T-helper 9 cell (primary cell): Measurements from ENCODE around the gene NEK10.

Source experiments
- DNase-seq: peaks from one replicate; pipeline ENCODE4 v3.0.0-alpha.2; 2020

Gene NEK10

DNA sequence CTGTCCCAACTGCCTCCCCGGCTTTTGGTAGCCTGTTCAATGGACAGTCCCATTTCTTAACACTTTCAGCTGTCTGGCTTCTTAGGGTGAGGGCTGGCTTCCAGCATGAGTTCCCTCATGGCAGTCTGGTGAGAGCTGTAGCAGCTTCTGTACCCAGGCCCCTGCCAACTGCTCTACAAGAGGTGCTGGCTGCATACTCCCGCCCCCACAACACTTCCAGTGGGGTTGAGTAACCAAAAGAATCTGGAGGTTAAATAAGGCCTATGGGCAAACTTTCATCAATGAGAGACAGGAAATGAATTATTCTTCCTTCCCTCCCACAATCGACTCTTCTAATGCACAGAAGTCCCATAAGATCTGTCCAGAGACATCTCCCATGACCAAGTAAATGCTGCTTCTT, 145.0 kb downstream of the NEK10 start:
- DNase-seq, result no peak

DNA sequence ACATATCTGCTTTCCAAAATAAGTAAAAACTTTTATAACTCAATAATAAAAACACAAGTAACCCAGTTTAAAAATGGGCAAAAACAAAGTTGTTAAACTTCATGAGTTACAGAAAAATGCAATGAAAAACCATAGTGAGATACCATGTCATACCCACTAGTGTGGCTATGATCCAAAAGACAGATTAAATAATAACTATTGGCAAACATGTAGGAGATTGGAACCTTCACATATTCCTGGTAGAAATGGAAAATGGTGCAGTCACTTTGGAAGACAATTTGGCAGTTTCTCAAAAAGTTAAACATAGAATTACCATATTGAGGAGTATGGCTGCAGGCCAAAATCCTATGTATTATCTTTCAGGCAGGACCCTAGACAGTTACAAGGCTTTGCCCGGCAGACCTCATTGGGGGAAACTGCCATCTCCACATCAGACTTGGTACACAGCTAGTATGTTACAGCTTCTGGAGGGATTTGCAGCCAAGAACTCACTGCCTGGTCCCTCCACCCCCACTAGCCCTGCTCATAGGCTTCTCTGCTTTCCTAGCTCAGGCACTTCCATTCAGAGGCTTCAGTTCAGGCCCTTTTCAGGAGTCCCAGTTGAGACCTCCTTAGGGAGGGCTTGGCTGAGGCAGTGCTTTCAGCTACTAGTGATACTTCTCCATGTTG, 147.8 kb downstream of the NEK10 start:
- DNase-seq, result no peak

GRCh38 chr3:27220166-27220565, 149.0 kb downstream of the NEK10 start:
- no peak for DNase-seq

DNA sequence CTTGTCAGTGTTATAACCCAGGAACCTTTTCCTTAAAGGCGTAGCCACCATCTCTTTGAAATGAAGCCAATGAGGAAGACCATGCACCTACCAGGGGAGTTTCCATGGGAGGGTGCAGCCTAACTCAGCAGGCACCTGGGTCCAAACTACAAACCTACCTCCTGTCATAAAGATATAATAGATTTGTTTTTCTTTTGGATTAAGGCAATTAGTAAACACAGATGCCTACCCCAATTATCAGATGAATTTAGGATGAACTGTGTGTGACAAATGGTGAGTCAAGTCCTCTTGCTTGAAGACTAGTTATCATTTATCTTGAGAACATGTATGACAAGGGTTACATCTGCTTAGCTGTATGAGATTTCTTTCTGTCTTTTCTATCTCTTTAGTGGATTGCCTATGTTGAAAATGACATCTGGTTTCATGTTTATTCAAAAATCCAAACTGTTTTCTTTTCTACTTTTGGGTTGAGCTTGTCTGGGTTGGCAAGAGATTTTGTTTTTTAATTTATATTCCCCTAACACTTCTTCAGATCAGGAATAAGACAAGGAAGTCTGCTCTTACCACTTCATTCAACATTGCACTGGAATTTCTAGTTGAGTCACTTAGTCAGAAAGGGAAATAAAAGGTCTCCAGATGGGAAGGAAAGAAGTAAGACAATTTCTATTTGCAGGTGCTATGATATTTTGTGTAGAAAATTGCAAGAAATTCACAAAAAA, 149.9 kb downstream of the NEK10 start:
- DNase-seq, result no peak

DNA sequence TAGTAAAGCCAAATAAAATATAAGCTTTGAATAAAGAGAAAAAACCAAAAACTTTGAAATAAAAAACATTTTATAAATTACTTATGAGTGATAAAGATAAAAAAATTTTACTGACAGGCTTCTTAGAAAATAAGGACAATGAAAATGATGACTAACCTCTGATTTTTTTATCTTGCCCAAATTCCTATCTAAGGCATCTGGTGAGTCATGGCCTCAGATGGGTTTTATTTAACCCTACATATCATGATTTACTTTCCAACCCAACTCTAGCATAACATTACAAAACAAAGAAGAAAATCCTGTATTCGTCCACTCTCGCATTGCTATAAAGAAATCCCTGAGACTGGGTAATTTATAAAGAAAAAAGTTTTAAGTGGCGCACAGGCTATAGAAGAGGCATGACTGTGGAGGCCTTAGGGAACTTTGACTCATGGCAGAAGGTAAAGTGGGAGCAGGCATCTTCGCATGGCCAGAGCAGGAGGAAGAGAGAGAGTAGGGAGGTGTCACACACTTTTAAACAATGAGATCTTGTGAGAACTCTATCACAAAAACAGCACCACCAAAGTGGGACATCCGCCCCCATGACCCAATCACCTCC, 152.1 kb downstream of the NEK10 start:
- no peak for DNase-seq

GRCh38 chr3:27216295-27216855, 152.8 kb downstream of the NEK10 start:
- DNase-seq, result no peak

DNA sequence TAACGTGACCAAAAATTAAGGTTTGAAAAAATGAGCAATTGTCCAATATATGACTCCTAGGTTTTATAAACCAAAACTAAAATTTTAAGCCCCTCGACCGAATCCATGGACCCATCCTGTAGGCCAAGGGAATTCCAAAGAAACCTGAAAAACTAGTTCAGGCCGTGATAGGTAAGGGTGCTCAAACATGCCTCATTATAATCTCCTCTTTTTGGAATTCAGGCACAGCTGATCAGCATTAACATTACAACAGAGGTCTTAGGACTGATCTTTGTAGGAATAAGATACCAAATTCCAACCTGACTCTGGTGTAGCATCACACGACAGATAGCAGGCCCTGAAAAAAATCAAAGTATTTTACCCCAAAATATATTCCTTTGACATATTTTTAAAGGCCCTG, 155.7 kb downstream of the NEK10 start:
- no peak for DNase-seq

DNA sequence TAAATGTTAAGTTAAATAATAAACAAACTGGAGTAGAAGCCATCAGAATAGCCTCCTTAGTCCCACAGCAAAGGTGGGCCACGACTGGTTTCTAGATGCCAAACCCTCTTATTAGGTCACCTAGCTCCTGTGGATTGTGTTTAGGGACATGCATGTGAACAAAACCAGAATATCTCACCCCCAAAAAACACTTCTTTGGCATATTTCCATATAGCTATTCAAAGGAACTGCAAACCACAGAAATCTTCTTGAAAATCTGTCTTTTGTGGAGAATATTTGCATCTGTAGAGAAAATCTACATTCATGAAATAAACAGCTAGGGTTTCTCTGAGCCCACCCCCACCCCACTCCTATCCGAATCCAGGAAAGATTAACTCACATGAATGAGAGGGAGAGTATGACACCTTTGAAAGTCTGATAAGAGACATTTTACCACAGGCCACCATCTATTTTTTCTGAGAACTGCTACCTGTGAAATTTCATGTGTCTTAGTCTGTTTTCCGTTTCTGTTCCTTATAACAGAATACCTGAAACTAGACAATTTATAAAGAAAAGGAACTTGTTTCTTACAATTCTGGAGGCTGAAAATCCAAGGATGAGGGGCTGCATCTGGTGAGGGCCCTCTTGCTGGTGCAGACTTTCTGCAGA, 159.4 kb downstream of the NEK10 start:
- no peak for DNase-seq

DNA sequence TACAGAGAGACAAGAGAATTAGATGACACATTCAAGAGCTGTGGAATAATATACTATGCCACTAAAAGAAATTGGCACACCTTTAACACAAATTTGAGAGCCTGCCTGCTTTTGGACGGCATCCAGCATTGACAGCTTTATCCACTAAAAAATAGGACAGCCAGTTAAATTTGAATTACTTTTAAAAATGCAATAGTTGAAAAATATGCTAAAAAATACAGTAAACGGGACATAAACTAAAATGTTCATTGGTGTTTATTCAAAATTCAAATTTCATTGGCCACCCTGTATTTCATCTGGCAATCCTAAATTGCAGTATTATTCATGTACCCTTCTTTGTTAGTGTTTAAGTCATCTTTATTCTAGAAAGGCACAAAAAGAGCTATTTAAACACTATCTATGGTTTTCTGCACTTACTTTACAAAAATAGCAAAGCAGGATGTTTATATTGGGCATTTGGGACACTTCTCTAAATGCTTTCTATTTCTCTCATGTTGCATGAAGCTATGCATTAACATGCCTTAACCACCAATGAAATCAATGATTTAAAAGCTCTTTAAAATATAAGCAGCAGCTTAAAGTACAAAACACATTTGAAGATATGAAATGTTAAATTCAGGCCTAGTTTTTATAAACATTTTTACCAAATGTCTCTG, 160.1 kb downstream of the NEK10 start:
- DNase-seq, result no peak

- DNase-seq, result no peak
Measured at GRCh38 chr3:27202959-27203358, 166.2 kb downstream of the NEK10 start.

GRCh38 chr3:27201492-27201891, 167.7 kb downstream of the NEK10 start:
- no peak for DNase-seq

- DNase-seq, result no peak
Measured at GRCh38 chr3:27200721-27201489, 168.3 kb downstream of the NEK10 start.

DNA sequence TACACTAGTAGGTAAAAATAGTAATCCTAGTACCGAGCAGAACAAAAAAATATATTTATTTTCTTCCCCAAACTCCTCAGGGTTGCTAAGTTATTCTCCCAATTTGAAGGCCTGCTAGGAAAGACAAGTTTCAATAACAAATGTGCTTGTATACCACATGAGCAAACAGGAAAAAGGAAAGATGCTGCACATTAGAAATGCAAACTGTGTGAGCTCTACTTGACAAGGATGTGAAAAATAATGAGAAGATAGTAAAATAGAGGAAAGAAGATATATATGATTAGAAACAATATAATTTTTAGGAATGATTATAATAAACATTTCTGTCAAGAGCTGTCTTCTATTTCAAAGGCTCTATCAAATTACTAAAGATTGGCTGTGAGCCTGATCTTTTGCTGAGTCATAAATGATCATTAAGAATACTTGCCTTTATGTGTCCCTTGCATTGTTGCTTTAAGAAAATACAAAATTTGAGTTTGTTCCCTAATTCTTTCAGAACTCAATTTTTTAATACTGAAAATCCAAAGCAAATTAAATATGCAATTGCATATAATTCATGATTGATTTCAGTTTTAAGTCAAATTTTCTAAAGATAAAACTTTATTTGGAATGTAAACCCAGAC, 174.2 kb downstream of the NEK10 start:
- DNase-seq, result no peak

DNA sequence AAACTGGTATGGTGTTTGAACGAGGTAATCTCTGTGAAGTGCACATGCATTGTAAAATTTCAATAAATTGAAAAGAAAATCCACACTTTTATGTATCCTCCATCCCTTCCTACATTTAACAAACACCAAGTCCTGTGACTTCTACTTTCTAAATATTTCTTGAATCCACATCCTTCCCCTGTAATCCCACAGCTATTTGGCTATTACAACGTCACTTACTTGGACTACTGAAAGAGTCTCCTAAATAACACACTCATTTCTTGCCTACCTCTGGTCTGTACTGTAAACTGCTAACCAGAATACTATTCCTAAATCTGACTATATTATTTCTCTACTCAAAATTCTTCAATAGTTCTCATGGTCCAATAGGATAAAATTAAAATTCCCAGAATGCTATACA, 176.1 kb downstream of the NEK10 start:
- no peak for DNase-seq

DNA sequence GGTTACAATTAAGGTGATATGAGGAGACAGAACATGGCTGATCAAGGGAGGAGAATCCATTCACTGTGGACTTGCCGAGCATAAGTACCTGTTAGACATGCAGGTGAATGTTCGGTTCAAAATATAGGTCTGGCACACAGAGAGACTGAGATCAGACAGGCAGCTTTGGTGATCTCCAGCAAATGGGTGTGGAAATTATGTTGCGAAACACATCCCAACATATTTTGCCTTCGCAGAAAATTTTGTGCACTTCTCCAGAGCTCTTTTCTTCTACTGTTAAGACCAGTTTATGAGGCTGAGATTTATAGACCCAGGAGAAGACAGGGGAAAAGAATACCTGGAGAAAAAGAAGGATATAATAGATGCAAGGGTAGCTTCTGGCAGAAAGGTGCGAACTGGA, 183.2 kb downstream of the NEK10 start:
- DNase-seq, result no peak

GRCh38 chr3:27185231-27185989, 183.8 kb downstream of the NEK10 start:
- no peak for DNase-seq

DNA sequence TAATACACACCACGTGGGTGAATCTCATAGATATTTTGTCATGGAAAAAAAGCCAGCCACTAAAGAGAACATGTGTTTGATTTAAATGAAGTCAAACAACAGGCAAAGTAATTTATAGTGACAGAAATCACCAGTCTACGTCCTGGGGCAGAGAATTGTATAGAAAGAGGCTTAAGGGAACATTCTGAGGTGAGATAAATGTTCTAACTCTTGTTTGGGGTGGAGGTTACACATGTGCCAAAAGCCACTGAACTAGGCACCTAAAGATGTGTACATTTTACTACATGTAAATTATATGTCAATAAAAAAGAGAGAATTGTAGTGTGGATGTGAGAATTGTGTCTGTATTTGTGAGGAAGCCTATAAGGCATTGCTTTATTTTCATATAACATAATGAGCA, 184.9 kb downstream of the NEK10 start:
- DNase-seq, result no peak

- DNase-seq, result no peak
Measured at GRCh38 chr3:27176256-27176655, 192.9 kb downstream of the NEK10 start.

- no peak for DNase-seq
Measured at GRCh38 chr3:27174530-27174929, 194.7 kb downstream of the NEK10 start.

- DNase-seq, result no peak
Measured at GRCh38 chr3:27171113-27171512, 198.1 kb downstream of the NEK10 start.

DNA sequence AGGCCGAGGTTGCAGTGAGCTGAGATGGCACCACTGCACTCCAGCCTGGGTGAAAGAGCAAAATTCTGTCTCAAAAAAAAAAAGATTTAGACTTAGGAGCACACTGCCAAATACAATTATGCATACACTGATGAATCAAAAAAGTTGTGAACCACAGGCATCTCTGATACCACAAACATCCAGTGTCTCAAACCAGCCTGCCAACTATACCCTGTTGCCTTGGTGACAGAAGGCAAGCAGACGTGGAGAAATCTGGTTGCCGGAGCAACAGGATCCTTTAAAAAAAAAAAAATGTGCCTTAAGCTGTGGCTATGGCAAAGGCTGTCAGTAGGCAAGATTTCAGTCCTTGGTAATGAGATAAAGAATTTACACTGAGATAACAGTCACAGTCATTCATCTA, 202.3 kb downstream of the NEK10 start:
- no peak for DNase-seq
